ENCODE data around the gene BMPER. TPM values are rescaled to one million over a fixed set of nuclear protein-coding genes. Genes with fewer than 3 reads are reported as not detected.

Gene BMPER
- total RNA-seq, 1 donor from 2014 or later = 1.9 TPM

DNA sequence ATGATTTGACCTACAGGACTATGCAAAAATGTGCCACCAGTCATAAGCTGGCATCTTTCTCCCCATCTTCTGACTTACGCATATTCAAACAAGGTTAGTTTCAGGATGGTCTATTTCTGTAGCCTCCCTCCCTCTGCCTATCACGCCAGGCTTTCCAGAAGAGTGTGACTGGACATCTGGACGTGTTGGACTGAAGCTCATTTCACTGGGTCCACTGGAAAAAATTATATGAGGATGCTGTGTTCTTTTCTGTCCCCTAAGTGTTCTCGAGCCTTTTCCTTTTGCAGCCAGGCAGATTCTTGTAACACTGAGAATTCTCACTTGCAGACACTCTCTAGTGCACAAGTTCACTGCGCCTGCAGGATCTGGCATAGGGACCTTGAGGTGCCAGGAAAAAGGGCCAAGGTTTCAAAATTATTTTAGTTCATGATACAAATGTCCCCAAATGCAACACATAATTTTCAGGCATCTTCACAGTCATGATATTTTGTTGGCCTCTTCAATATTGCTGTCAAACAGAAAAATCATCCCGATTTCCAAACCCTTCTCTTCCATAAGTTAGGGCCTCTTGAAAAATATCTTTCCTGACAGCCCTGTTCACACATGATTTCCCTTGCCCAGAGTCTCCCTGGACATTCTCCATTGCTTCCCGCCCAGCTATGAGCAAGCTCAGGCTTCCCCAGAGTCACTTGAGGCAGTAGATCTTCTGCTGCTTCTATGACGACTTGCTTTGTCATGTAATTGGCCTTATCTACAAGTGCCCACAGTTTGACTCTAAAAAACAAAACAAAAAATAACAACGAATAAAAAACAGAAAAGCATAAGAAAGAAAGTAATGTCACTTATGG lies 170.4 kb downstream of the BMPER start:
- no peak for DNase-seq (ENCODE audit: low spot score)
- intact Hi-C loops (cut with DNase I) = no loop called here

DNA sequence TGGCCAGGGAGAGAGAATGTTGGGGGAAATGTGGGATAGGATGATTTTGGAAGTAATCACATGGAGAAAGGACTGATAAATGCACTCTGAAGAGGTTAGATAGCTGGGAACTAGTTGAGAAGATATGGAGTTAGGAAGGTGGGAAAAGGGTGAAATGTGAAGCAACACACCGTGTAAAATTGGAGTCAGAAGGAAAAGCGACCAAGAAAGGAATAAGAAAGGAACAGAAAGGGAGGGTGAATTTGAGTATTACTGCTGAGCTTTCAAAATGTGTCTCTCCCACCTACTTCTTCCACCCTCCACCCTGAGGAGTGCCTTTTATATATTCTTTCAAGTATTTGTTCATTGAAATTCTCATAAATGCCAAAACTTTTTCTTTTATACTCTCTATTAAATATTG lies 171.8 kb downstream of the BMPER start:
- intact Hi-C loops (cut with DNase I) = no loop called here
- no peak for DNase-seq (ENCODE audit: low spot score)

DNA sequence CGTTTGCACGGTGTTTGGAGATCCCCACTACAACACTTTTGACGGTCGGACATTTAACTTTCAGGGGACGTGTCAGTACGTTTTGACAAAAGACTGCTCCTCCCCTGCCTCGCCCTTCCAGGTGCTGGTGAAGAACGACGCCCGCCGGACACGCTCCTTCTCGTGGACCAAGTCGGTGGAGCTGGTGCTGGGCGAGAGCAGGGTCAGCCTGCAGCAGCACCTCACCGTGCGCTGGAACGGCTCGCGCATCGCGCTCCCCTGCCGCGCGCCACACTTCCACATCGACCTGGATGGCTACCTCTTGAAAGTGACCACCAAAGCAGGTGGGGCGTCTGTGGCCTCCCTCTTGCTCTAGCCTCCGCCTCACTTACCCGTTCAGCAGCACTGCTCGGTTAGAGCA lies 173.5 kb downstream of the BMPER start:
- intact Hi-C loops (cut with DNase I) = no loop called here
- no peak for DNase-seq (ENCODE audit: low spot score)

DNA sequence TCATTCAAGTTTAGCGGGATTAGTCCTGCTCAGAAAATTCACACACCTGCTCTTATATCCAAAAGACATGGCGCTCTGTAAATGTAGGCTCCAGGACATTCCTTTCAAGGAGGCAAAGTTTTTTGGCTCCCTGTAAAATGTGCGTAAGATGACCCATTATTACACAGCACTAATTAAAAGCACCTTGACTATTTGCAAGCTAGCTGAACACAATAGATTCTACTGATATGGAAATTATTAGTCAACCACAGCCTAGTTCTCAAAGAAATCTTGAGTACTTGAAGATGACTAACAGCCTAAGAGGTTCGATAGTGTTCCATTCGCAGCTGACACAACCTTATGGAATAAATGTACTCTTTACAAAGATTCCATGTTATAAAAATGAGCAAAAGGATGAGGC lies 175.2 kb downstream of the BMPER start:
- intact Hi-C loops (cut with DNase I) = no loop called here
- DNase-seq (ENCODE audit: low spot score) = no peak

DNA sequence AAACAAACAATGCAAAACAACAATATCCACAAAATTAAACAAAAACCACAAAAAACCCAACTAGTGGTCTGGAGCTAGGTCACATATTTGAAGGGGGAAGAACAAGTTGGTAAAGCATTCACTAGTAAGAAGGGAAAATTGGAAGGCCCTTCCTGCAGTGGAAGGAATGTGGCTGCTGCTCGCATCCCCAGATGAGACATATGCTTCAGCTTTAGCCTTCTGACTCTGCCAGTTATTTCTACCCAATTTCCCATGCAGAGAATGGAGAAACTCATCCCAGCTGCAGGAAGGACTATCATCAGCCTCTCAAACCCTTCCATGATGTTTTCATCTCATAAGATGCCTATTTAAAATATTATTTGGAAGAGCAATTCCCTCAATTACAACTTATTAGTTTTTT lies 176.6 kb downstream of the BMPER start:
- intact Hi-C loops (cut with DNase I) = no loop called here
- no peak for DNase-seq (ENCODE audit: low spot score)

DNA sequence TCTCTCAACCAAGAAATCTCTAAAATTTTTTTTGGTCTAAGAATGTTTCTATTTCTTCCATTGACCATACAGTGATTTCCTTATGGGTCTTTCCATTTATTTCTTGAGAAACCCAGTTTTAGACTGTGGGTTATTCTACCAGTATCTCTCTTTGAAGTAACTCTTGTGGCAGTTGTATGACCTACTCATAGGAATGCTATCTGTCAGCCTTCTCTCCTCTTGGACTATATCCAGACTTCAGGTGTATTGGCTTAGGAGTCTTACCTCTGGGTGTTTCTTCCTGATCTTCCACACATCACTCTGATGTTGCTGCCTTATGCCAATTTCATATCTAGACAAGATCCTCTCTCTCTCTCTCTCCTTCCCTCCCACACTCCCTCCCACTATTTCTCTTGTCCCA lies 178.1 kb downstream of the BMPER start:
- no peak for DNase-seq (ENCODE audit: low spot score)
- intact Hi-C loops (cut with DNase I) = no loop called here

DNA sequence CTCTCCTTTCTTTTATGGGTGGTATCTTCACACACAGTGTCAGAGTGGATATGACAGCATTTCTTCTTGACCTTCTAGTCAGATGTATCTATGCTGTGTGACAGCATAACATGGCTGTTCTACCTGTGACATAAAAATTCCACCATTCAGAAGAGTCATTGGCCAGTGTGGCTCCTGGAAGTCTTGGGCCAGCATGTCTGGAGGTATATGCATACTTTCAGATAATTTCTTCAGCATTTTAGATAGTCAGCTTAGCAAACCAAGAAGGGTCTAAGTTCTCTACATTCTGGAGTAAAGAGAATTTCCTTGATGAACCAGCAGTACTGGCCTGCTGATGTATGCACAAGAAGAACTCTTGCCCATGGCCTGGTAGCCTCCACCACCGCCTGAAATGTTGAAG lies 179.3 kb downstream of the BMPER start:
- DNase-seq (ENCODE audit: low spot score) = no peak
- intact Hi-C loops (cut with DNase I) = no loop called here

DNA sequence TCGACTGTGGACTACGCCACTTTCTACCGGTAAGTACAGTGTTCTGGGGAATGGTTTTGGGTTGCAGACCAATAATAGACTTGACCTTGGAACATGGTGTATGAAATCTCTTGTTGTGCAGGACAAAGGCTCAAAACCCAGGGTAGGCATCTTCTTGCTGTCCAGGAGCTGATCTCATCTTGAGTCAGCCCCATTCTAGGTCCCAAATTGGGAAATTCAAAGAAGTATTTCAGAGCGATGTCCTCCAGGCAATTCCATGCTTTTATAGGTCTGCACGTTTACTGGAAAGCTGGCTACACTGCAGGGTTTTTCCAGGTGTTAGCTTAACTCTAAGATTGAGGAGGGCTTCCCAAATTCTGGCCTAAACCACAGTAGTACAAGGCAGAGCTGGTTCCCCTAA lies 180.7 kb downstream of the BMPER start:
- intact Hi-C loops (cut with DNase I) = no loop called here
- DNase-seq (ENCODE audit: low spot score) = no peak

DNA sequence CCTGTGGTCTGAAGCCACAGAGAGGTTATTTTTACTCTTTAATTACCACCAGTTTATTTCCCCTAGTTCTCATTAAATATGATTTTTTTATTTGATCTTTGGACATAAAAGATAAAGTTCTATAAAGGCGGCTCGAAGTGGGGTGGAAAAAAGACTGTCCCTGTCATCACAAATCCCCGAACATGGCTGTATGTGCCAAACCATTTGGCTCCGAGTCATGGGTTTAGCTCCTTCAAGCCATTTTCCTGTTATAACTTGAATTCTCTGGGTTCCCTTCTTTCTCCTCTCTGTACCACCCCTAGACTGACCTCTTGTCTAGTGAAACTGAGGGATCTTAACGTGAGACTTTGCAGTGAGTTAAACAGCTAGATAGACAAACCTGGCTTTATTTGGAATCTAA lies 181.6 kb downstream of the BMPER start:
- intact Hi-C loops (cut with DNase I) = no loop called here
- no peak for DNase-seq (ENCODE audit: low spot score)

DNA sequence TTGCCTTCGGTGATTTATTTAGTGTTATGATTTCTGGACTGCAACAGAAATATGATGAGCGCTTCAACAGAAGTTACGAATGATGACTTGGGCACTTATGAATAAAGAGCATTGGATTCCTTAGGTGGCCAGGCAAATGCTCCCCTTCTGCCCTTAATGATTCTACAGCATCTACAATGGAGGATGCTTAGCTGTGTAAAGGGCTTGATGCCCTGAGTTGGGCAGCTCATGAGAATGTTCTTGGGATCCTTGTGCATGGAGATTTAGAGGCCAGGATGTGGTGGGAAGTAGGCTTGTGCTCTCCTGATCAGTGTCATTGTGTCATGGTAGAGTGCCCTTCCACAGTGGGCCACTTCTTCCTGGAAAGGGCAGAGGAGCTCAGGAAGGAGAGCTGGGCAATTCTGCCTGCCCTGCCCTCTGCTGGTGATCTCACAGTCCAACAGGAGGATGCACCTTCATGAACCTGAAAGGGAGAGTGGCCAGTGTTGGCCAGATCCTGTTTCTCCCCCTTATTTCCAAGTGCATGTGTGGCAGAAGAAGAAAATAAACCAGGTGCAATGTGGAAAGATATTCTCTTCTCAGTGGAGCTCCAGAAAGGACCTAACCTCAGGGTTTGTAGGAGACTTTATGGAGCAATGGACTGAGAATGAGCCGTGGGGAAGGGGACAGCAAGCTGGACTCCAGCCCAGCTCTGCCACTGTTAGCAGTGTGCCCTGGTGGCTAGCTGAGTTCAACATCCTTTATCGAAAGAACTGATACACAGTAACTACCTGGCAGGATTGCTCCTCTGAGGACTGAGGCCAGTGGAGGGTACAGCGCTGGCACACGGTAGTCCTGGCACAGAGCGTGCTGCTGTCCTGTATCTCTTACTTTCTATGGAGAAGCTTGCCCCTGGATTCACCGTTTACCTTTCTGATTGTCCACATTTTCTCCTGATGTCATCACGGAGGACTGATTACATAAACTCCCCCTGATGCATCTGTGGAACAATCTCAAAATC lies 182.9 kb downstream of the BMPER start:
- intact Hi-C loops (cut with DNase I) = no loop called here
- DNase-seq (ENCODE audit: low spot score) = no peak

DNA sequence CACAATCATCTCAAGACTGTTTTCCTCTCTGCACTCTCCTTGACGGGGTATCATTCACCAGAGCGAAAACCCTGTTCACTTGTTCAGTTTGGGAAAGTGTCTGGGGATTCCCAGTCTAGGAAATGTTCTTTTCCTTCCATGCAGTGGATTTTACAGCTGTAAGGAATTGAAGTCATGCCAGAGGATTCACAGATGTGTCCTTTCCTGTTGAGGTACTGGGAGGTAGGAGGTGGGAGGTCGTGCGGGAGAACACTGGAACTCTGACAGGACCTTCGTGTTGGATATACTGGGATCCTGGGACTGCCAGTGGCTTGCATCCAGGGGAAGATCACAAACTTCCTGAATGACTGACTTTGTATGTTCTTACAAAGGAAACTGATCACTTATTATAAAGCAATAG lies 185.5 kb downstream of the BMPER start:
- intact Hi-C loops (cut with DNase I) = no loop called here
- DNase-seq (ENCODE audit: low spot score) = no peak

DNA sequence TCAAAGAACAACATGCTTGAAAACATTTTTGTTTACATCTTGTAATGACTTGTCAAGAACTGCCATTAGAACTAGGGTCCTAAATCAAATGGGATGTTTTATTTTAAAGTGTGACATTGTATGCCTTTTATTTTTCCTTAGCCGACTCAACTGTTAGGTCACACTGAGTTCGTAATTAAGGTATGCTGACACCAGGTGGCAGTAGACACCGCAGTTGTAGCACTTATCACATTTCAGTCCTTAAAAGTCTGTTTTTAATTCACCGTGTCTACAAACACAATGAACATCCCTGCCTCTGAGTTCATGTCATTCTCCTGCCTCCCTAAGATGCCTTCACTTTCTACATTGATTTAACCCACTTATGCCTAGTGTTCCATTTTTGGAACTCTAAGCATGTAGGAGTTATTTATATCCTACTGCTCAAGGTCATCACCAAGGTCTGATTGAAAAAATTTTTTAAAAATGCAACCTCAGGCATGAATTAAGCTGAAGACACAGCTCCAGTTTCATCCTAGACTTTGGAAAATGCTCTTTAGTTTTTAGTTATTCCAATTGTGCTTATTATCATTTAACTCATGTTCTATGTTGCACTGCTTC lies 186.1 kb downstream of the BMPER start:
- no peak for DNase-seq (ENCODE audit: low spot score)
- intact Hi-C loops (cut with DNase I) = no loop called here

DNA sequence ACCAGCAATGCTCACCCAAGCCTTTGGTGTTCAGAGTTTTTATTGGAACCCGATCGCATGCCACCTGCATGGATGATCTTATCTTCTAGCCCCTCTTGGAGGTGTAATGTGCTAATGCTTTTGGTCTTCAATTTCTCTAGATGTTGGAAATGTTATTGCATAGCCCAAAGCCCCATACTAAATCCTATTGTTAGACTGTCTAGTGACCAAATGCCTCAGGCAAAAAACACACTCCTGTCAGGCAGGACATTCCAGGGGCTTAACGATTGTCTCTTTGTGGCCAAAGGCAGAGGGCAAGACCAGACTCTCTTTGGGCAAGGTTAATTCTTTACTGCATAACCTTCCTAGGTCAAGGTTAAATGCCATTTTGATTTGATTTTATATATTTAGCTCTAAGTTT lies 187.9 kb downstream of the BMPER start:
- no peak for DNase-seq (ENCODE audit: low spot score)
- intact Hi-C loops (cut with DNase I) = no loop called here

DNA sequence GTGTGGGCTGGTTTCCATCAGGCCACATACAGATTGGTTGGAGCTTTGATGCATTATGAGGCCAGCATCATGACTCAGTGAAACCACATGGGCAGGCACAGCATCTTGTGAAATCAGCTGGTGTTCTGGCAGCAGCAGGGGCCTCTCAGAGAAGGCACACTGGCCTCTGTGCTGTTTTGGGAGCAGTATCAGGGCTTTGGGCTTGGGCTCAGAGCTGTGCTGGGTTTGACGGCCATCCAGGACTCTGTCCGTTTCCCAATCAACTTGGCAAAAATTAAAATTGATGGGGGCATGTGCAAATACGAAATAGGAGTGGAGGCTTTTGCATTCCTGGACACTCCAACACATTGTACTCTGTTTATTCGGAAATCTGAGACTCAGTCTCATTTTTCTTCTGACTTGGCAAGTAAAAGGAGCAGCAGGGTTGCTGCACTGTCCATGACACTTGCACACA lies 190.9 kb downstream of the BMPER start:
- intact Hi-C loops (cut with DNase I) = no loop called here
- DNase-seq (ENCODE audit: low spot score) = no peak

DNA sequence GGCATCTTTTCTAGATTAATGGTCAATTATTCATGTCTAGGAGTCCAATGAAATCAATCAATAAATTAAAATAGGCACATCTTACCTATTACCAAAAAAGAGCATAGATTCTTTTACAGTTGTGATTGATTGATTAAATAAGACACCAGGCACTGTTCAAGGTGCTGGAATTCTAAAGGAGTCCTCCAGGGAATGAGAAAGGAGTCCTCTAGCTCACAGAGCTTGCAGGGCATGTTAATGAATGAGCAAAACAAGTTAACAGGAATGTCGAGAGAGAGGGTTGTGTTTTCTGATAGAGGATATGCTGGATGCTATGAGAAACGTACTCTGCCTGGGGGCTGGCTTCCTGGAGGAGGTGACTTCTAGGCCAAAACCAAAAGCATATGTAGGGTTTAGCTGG lies 191.4 kb downstream of the BMPER start:
- intact Hi-C loops (cut with DNase I) = no loop called here

DNA sequence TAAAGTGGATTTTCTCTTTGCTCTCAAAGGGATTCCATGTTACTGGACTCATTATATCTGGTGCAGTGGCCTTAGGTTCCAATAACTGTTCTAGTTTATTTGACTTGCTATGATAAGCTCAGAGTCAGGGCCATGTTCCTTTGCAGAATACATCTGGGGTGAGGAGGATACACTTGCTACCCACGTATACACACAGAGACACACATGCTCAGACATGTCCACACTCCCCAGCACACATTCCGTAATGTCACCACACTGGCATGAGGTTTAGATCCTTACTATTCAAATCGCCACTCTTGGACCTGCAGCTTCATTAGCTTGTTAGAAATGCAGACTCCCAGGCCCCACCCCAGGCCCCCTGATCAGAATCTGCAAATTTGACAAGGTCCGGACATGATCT lies 195.3 kb downstream of the BMPER start:
- no peak for DNase-seq (ENCODE audit: low spot score)
- intact Hi-C loops (cut with DNase I) = no loop called here

More for the DNA sequence above, 191.4 kb downstream of the BMPER start:
- no peak for DNase-seq (ENCODE audit: low spot score)

DNA sequence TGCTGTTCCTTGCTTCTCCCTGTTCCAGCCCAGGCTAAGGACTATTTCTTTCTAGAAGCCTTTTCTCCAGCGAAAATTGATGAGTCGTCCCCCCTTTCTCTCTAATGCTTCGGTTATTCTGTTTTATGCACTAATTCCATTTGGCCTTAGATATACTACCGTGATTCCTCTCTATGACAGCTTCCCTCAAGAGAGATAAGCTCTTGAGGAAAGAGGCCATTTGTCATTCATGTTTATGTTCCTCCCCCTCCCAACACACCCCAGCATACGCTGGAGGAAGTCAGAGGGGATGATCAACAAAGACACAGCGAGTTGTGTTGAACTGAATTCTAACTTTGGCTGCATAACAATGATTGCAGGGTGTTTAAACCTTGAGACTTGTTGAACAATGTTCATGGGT lies 198.8 kb downstream of the BMPER start:
- no peak for DNase-seq (ENCODE audit: low spot score)
- intact Hi-C loops (cut with DNase I) = no loop called here

DNA sequence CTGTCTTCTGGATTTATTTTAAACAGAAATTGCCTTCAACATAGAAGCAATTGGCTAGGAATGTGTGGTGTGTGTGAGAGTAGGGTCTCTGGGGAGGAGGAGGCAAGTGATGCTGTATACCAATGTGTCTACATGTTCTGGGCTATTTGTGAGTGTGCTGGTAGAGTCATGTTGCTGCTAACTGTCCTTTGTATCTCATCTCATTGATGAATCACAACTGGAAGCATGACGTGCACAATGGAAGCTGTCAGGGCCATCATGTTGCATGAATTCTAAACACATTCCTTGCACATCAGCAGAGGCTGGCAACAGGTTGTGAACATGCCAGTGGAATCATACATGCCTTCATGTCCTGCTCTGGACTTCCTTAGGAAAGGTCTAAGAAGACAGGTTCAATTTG lies 199.7 kb downstream of the BMPER start:
- intact Hi-C loops (cut with DNase I) = no loop called here
- no peak for DNase-seq (ENCODE audit: low spot score)

DNA sequence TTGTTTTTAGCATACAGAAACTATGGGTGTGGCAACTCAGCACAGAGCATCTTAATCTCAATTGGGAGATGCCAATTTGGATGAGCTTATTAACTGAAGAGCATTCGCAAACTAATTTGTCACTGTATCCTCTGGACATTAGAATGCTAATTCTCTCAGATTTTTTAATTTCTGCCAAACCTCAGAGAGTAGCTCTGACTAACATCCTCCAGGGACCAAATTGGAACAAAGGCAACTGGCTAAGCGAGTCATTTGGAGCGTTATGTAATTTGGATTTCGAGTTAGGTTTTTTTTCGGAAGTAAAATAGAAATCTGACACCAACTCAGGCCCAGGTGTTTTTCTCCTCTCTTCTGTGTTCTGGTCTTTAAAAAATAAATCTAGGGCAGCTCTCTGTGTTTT lies 201.9 kb downstream of the BMPER start:
- DNase-seq (ENCODE audit: low spot score) = no peak
- intact Hi-C loops (cut with DNase I) = no loop called here

DNA sequence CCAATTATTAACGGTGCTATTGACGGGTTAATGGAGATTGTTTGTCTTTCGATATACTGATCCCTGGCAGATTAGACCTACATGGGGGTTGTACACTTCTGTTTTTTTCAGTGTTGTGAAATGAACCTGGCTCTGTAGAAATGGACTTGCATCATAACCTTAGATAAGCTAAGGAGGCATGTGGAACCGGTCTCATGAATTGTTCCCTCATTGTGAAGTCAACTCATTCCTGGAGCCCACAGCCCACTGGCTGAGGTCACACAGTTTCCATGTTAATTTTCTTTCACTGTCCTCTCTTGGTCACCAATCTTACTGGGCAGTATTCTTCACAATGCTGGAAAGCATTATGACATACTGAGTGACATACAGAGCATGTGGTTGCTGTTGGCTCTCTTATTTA lies 202.8 kb downstream of the BMPER start:
- intact Hi-C loops (cut with DNase I) = no loop called here
- DNase-seq (ENCODE audit: low spot score) = no peak

Measured in cardiac septum (tissue), 1 donor.